Natural killer cell treated with Interleukin-12 subunit alpha and Interleukin-12 subunit beta and Interleukin-15 and Interleukin-18, amount 100 ng/mL, for 72 hours (primary cell): Measurements from ENCODE around the gene TCEAL2. TPM values are rescaled to one million over a fixed set of nuclear protein-coding genes. Genes with fewer than 3 reads are reported as not detected.
A peak's percentile ranks its signal among the peaks of the same experiment; 100 is the strongest.
"Not testable (repeated sequence)": the region's sequence is repeated elsewhere in the genome, so short reads cannot be mapped to it uniquely, and the experiment has no call there.

Experiments
- ATAC-seq, 2 donors: fragments of 150-1000 bp; cut with Tn5 transposase in 1 of 2; sonication (Bioruptor Pico), chemical (Tn5 transposase) in 1 of 2; 2 replicates each; pipeline ENCODE4 v1.10.0; 2021
- DNase-seq: peaks from one replicate; pipeline ENCODE4 v3.0.0; 2022; ENCODE audit warnings: low spot score
- H3K27ac Mint-ChIP-seq, 2 donors: 1 replicate in 1 of 2; 2 replicates in 1 of 2; pipeline ENCODE4 v1.8.0; 2022; ENCODE audit warnings: mixed read lengths in 2 of 2, mild to moderate bottlenecking in 1 of 2, moderate library complexity in 1 of 2
- H3K27me3 Mint-ChIP-seq, 2 donors: 1 replicate in 1 of 2; 2 replicates in 1 of 2; pipeline ENCODE4 v1.8.0; 2022; ENCODE audit warnings: mixed read lengths in 2 of 2
- H3K36me3 Mint-ChIP-seq: one replicate; pipeline ENCODE4 v1.8.0; 2022; ENCODE audit warnings: mixed read lengths
- H3K4me1 Mint-ChIP-seq, 2 donors: 1 replicate in 1 of 2; 2 replicates in 1 of 2; pipeline ENCODE4 v1.8.0; 2022; ENCODE audit warnings: low read depth in 2 of 2, mixed read lengths in 2 of 2, mild to moderate bottlenecking in 1 of 2
- H3K4me3 Mint-ChIP-seq: one replicate; pipeline ENCODE4 v1.8.0; 2022; ENCODE audit warnings: mixed read lengths
- H3K9me3 Mint-ChIP-seq: 2 replicates; pipeline ENCODE4 v1.8.0; 2022; ENCODE audit warnings: mixed read lengths
- total RNA-seq, 2 donors: library from RNA; stranded (reverse); gene quantifications; one replicate each; pipeline ENCODE4 v1.2.3, GENCODE V29; 2022

Gene TCEAL2
- not detected for total RNA-seq

DNA sequence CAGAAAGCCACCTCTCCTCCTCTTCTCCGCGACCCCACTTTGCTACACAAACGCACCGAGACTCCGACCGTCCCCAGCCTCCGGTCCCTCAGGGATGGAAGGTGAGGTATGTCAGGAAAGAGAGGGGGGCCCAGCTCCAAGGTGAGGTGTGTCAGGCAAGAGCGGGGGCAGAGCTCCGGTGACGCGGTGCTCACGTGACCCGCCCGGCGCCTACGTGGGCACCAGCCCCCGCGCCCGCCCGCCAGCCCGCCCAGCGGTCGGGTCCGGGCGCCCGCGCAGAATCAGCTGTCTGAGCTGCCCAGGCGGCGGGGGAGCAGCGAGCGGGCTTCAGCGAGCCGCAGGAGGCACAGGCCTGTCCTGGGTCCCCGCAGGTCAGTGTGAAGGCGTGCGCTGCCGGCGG, at the start of gene TCEAL2:
Gene TCEAL2 (plus strand): TSS at position 244 of the 400 bp plus-strand sequence. CDS start 1,152 bp downstream, outside the sequence.
- H3K27me3 Mint-ChIP-seq: peaks cover 26 to 39% of the 10 kb centered on the region in 2 donors
- not testable (repeated sequence) for H3K27ac Mint-ChIP-seq, DNase-seq, H3K4me3 Mint-ChIP-seq, H3K4me1 Mint-ChIP-seq, H3K9me3 Mint-ChIP-seq, H3K36me3 Mint-ChIP-seq
- ATAC-seq: peak in 1 of 2 donors; percentile 28

DNA sequence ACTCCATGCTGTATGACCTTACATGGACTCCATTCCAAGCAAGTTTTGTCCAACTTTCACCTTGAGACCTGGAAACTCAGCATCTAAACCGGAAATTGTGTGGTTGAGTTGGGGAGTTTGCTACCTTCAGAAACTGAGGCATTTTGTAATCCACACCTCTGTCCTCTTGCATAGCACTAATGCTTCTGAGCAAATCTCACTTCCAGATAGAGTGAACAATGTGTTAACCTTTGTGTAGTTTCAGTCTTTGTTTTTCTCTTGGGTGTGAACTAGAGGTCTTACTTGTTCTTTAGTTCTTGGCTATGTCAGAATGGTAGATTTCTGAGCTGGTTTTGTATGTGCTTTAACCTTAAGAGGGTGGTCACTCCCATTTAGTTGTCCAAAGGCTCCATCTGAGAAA, 48.1 kb upstream of the TCEAL2 start:
- no peaks in the 10 kb centered on the region for H3K36me3 Mint-ChIP-seq
- no peaks in the 10 kb centered on the region for H3K4me1 Mint-ChIP-seq
- H3K4me3 Mint-ChIP-seq: no peak overlapping the region
- peaks cover 6 to 24% of the 10 kb centered on the region in 2 donors for H3K27me3 Mint-ChIP-seq
- no peak for DNase-seq
- H3K27ac Mint-ChIP-seq: no peak overlapping the region
- ATAC-seq: no peak
- no peaks in the 10 kb centered on the region for H3K9me3 Mint-ChIP-seq

DNA sequence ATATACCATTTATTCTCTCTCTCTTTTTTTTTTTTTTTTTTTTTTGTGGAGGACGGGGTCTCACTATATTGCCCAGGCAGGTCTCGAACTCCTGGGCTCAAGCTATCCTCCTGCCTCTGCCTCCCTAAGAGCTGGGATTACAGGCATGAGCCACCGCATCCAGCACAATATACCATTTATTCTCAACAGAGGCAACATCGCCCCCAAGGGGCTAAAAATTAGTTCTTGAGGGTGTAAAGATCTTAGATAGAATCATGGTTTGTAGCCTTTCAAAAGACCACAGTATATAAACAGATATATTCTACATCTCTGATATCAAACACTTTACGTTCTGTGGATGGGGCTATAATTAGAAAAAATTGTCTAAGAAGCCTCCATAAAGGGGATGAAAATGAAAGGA, 39.8 kb upstream of the TCEAL2 start:
- Mint-ChIP-seq H3K27me3 (peaks cover 20 to 23% of the 10 kb centered on the region in 2 donors), H3K36me3 (no peaks in the 10 kb centered on the region), H3K9me3 (no peaks in the 10 kb centered on the region), H3K4me1 (no peaks in the 10 kb centered on the region), H3K4me3 (no peak overlapping the region), H3K27ac (no peak overlapping the region)
- DNase-seq (no peak), ATAC-seq (no peak)

DNA sequence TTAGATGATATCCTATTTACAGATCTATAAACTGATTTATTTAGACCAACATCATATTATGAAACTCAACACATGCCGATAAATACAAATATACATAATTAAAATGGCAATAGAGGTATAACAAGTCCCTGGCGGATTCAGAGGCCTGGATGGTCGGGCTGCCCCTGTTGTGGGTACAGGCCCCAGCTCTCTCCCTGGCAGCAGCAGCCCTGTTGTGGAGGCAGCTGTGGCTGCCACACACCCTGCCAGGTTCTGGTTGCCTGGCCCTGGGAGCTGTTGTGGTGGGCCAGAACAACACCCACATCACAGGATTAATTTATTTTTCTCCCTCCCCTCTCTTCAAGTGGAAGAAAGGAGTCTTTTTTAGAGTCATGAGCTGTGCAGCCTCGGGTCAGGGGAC, 12.1 kb upstream of the TCEAL2 start:
- no peak overlapping the region for H3K27ac Mint-ChIP-seq
- no peaks in the 10 kb centered on the region for H3K36me3 Mint-ChIP-seq
- ATAC-seq: no peak
- H3K4me1 Mint-ChIP-seq: no peaks in the 10 kb centered on the region
- DNase-seq: no peak
- H3K4me3 Mint-ChIP-seq: no peak overlapping the region
- H3K27me3 Mint-ChIP-seq: peaks cover 13% of the 10 kb centered on the region in 2 donors
- peaks cover 4% of the 10 kb centered on the region for H3K9me3 Mint-ChIP-seq

DNA sequence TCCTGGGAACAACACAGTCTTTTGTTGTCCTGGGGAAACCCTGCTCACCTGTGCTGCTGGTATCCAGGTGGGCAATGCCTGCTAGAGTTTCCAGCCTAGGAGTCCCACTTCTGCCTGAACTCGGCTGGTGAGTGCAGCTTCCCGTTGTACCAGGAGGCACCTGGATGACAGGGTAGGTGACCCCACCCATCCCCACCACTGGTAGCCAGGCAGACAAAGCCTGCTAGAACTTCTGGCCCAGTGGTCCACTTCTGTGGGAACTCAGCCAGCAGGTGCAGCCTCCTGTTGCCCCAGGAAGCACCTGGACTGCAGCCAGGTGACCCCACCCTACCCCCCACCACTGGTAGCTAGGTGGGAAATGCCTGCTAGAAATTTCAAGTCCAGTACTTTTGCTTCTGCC, 9.7 kb upstream of the TCEAL2 start:
- peaks cover 4% of the 10 kb centered on the region for H3K9me3 Mint-ChIP-seq
- DNase-seq (no peak), ATAC-seq (no peak)
- H3K27me3 Mint-ChIP-seq: peaks cover 13 to 16% of the 10 kb centered on the region in 2 donors
- H3K4me1 Mint-ChIP-seq: no peaks in the 10 kb centered on the region
- H3K36me3 Mint-ChIP-seq: no peaks in the 10 kb centered on the region
- H3K4me3 Mint-ChIP-seq: no peak overlapping the region
- no peak overlapping the region for H3K27ac Mint-ChIP-seq

DNA sequence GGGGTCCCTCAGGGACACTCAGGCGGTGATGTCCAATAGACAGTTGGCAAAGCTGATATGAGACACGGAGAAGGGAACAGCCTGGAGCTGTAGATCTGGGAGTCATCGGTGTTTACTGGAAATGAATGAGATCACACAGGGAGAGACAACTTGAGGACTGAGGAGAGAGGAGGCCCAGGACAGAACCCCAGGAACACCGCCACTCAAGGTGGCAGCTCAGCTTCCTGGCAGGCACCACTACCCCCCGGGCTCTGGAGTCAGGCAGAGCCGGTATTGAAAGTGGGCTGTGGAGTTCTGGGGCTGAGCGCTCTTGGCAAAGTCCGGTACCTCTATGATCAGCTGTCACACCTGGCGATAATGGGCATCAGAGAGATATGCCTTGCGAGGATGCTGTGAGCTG, 465 bp upstream of the TCEAL2 start:
- not testable (repeated sequence) for H3K36me3 Mint-ChIP-seq, H3K9me3 Mint-ChIP-seq, ATAC-seq, H3K27ac Mint-ChIP-seq, DNase-seq, H3K4me1 Mint-ChIP-seq, H3K4me3 Mint-ChIP-seq
- H3K27me3 Mint-ChIP-seq: peaks cover 26 to 38% of the 10 kb centered on the region in 2 donors

DNA sequence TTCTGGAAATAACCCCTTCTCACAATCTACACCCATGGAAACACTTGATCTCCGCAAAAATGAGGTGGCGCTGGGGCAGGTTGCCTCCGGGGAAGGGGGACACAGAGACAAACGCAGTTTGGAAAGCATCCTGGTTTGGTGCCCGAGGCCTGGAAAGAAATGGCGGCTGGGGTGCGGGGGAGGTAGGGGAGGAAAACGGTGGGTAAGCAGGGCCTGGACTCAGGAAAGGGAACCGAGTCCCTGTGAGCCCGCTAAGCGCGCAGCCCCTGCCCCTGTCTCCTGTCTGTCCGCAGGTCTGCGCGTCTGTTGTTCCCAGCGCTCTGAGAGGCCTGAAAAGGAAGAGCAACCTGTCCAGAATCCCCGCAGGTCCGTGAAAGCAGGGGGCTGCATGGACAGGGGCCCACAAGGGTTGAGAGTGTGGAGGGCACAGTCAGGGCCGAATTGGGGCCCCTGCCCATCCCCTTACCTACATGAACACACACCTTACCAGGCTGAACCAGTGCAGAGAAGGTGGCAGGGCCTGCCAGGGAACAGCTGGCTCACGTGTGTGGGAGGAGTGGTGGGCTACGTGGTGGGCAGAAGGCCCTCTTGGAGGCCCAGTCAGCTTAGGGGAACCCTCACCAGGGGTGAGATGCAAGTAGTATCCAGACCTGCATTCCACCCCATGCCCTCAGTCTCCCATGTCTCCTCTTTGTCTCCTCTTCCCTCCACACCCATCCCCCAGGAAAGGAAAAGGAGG, 770 bp downstream of the TCEAL2 start:
- H3K4me3 Mint-ChIP-seq, DNase-seq, H3K27ac Mint-ChIP-seq, H3K9me3 Mint-ChIP-seq, H3K36me3 Mint-ChIP-seq, H3K4me1 Mint-ChIP-seq: not testable (repeated sequence)
- peaks cover 32 to 39% of the 10 kb centered on the region in 2 donors for H3K27me3 Mint-ChIP-seq
- peak in 1 of 2 donors; percentile 48 for ATAC-seq

DNA sequence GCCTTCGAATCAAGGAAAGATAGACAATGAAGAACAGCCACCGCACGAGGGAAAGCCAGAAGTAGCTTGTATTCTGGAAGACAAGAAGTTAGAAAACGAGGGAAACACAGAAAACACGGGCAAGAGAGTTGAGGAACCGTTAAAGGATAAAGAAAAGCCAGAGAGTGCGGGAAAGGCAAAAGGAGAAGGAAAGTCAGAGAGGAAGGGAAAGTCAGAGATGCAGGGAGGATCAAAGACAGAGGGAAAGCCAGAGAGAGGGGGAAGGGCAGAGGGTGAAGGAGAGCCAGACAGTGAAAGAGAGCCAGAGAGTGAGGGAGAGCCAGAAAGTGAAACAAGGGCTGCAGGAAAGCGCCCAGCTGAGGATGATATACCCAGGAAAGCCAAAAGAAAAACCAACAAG, 1.4 kb downstream of the TCEAL2 start:
- Mint-ChIP-seq H3K27ac (no peak overlapping the region), H3K9me3 (no peaks in the 10 kb centered on the region), H3K4me3 (no peak overlapping the region), H3K27me3 (peaks cover 32 to 39% of the 10 kb centered on the region in 2 donors), H3K36me3 (no peaks in the 10 kb centered on the region), H3K4me1 (no peaks in the 10 kb centered on the region)
- ATAC-seq (no peak), DNase-seq (no peak)

DNA sequence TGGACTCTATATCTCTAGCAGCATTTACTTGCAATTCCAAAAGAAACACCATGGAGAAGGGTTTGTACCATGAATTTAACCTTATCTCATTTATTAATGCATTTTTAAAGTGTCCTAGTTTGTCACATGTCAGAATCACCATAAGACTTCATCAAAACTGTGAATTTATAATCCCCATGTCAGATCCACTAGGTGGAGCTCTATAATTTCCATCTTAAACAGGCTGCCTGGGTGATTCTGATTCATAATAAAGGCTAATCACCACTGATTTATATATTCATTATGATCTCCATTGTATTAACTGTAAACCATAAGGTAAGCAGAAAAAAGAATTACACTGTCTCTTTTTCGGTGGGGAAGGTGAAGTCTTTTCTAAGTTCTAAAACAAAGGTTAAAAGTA, 4.0 kb downstream of the TCEAL2 start:
- Mint-ChIP-seq H3K4me3 (no peak overlapping the region), H3K27me3 (peaks cover 27 to 29% of the 10 kb centered on the region in 2 donors), H3K36me3 (no peaks in the 10 kb centered on the region), H3K4me1 (no peaks in the 10 kb centered on the region), H3K9me3 (no peaks in the 10 kb centered on the region), H3K27ac (no peak overlapping the region)
- ATAC-seq: no peak
- no peak for DNase-seq

DNA sequence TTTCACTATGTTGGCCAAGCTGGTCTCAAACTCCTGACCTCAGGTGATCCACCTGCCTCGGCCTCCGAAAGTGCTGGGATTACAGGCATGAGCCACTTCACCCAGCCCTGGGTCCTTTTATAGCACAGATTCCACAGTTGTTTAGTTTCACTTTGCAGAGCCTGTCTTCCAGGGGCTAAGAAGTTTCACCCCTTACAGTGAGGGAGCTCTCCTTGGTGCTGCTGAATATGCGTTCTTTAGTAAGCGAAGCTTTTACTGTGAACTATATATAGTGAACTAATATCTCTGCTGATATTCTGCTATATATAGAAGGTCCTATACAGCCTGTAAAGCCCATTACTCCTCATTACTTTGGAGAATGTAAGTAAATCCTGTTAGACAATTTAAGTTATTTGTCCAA, 12.6 kb downstream of the TCEAL2 start:
- Mint-ChIP-seq H3K27ac (no peak overlapping the region), H3K27me3 (peaks cover 9 to 21% of the 10 kb centered on the region in 2 donors), H3K36me3 (peaks cover 2% of the 10 kb centered on the region), H3K4me3 (no peak overlapping the region), H3K4me1 (no peaks in the 10 kb centered on the region), H3K9me3 (no peaks in the 10 kb centered on the region)
- no peak for ATAC-seq
- DNase-seq: no peak

DNA sequence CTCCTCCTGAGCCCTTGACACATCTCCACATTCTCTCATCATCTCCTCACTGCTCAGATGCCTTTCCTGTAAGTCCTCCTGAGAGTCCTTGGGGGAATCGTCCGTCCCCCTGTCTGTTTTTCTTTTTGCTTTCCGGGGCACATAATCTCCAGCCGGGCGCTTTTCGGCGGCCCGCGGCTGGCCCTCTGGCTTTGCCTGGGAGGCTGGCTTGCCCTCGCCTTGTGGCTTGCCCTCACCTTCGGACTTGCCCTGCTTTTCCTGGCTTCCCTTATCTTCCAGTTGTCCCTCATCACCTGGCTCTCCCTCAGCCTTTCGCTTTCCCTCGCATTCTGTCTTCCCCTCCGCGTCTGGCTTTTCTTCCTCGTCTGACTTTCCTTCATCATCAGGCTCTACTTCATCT, 15.4 kb downstream of the TCEAL2 start:
- not testable (repeated sequence) for H3K9me3 Mint-ChIP-seq, ATAC-seq, H3K4me1 Mint-ChIP-seq, DNase-seq, H3K27ac Mint-ChIP-seq, H3K4me3 Mint-ChIP-seq, H3K36me3 Mint-ChIP-seq
- peaks cover 26 to 33% of the 10 kb centered on the region in 2 donors for H3K27me3 Mint-ChIP-seq

DNA sequence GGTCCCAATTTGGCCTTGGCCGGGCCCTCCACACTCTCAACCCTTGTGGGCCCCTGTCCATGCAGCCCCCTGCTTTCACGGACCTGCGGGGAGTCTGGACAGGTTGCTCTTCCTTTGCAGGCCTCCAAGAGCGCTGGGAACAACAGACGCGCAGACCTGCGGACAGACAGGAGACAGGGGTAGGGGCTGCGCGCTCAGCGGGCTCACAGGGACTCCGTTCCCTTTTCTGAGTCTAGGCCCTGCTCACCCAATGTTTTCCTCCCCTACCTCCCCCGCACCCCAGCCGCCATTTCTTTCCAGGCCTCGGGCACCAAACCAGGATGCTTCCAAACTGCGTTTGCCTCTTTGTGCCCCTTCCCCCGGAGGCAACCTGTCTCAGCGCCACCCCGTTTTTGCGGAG, 16.2 kb downstream of the TCEAL2 start:
- DNase-seq, H3K4me3 Mint-ChIP-seq, H3K4me1 Mint-ChIP-seq, H3K36me3 Mint-ChIP-seq, H3K9me3 Mint-ChIP-seq, H3K27ac Mint-ChIP-seq: not testable (repeated sequence)
- peaks cover 28 to 35% of the 10 kb centered on the region in 2 donors for H3K27me3 Mint-ChIP-seq
- peak in 1 of 2 donors; percentile 28 for ATAC-seq

DNA sequence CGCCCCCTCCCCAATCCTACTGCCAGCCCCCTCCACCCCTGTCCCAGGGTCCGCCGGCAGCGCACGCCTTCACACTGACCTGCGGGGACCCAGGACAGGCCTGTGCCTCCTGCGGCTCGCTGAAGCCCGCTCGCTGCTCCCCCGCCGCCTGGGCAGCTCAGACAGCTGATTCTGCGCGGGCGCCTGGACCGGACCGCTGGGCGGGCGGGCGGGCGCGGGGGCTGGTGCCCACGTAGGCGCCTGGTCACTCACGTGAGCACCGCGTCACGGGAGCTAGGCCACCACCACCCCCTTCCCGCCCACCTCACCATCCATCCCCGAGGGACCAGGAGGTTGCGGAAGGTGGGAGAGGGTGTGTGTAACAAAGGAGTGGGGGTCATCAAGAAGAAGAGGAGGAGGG, 16.8 kb downstream of the TCEAL2 start, which contains the start of gene TCEAL6:
Gene TCEAL6 (minus strand): TSS at position 208 of the 400 bp plus-strand sequence.
- H3K36me3 Mint-ChIP-seq, DNase-seq, H3K4me3 Mint-ChIP-seq, H3K4me1 Mint-ChIP-seq, H3K9me3 Mint-ChIP-seq, ATAC-seq, H3K27ac Mint-ChIP-seq: not testable (repeated sequence)
- H3K27me3 Mint-ChIP-seq: peaks cover 28 to 34% of the 10 kb centered on the region in 2 donors

DNA sequence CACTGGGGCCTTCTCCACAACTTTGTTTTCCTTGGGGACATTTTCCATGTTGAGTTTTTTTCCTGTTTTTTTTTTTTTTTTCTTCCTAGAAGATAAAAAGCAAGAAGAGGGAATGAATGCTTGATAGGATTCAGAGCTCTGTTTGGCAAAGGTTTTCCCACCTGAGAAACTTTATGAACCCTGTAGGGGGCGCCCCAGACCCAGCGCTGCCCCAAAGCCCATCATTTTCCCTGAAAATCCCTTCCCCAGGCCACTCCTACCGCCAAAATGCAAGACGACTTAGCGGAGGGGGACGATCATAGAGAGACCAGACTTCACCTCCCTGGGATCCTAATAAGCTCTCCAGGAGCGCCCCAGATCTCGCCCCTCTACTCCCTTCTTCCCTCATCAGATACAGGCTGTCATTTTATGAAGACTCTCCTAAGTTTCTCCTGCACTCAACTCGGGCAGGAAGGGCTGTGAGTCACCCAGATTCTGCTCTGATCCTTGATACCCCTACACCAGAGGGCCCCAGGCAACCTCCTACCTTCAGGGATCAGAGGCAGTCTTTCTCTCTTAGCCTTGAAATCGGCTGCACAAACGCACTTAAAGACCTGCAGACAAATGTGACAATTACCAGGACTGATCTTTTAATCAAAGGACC, 28.9 kb downstream of the TCEAL2 start:
- no peak overlapping the region for H3K27ac Mint-ChIP-seq
- H3K4me1 Mint-ChIP-seq: peaks cover 15% of the 10 kb centered on the region in 2 donors
- no peaks in the 10 kb centered on the region for H3K9me3 Mint-ChIP-seq
- H3K4me3 Mint-ChIP-seq: peak overlapping the region; percentile 99
- no peaks in the 10 kb centered on the region for H3K36me3 Mint-ChIP-seq
- DNase-seq (no peak), ATAC-seq (no peak)
- H3K27me3 Mint-ChIP-seq: peaks cover 0 to 20% of the 10 kb centered on the region in 2 donors
